Adrenal gland (tissue), 12 donors: ENCODE data around the gene CAPN11. TPM values are rescaled to one million over a fixed set of nuclear protein-coding genes. Genes with fewer than 3 reads are reported as not detected.
A peak's percentile ranks its signal among the peaks of the same experiment; 100 is the strongest.

Experiments
- DNase-seq, 7 donors: peaks; one replicate each; pipeline ENCODE4 v3.0.0-alpha.2; 2019 to 2020
- H3K27ac ChIP-seq, 5 donors: fragments of 200-600 bp; sonication (generic) in 4 of 5; 1 replicate in 3 of 5; 2 replicates in 2 of 5; pipeline versions ENCODE4 v1.5.1 to v1.8.0; 2016 to 2020; ENCODE audit warnings: mild to moderate bottlenecking in 1 of 5
- H3K27me3 ChIP-seq: fragments of 200-600 bp; 2 replicates; pipeline ENCODE4 v1.8.0; 2021
- H3K36me3 ChIP-seq, 2 donors: fragments of 200-600 bp; replicated peaks in 1 of 2; 1 replicate in 1 of 2; 2 replicates in 1 of 2; pipeline versions ENCODE4 v1.5.1 to v1.8.0; 2018 to 2022
- H3K4me1 ChIP-seq, 2 donors: fragments of 200-600 bp; replicated peaks in 1 of 2; 1 replicate in 1 of 2; 2 replicates in 1 of 2; pipeline versions ENCODE4 v1.5.1 to v1.8.0; 2018 to 2021
- H3K4me3 ChIP-seq, 4 donors: fragments of 200-600 bp; sonication (generic) in 3 of 4; one replicate each; pipeline ENCODE4 v1.5.1; 2016 to 2018
- H3K9me3 ChIP-seq, 3 donors: fragments of 200-600 bp; sonication (generic) in 1 of 3; replicated peaks in 1 of 3; 1 replicate in 2 of 3; 2 replicates in 1 of 3; pipeline versions ENCODE4 v1.5.1 to v1.8.0; 2016 to 2021
- CTCF ChIP-seq, 6 experiments: fragments of 450-650 bp in 4 of 6; fragments of 200-600 bp in 2 of 6; sonication (generic) in 1 of 6; IDR thresholded peaks; 1 replicate in 5 of 6; 2 replicates in 1 of 6; pipeline versions ENCODE4 v1.5.1 to v1.8.0; 2016 to 2021; ENCODE audit warnings: antibody characterized with exemption in 6 of 6, mild to moderate bottlenecking in 2 of 6, moderate library complexity in 1 of 6
- POLR2A ChIP-seq, 2 donors: fragments of 450-650 bp; IDR thresholded peaks; one replicate each; pipeline ENCODE4 v1.6.1; 2017; ENCODE audit warnings: antibody characterized with exemption in 2 of 2, mild to moderate bottlenecking in 2 of 2, moderate library complexity in 1 of 2
- WGBS, 4 donors: extraction: QIAGEN DNeasy Blood & Tissue Kit in 2 of 4; methylation state at CpG; one replicate each; pipeline versions ENCODE4 v1.1.5 to v1.1.7; 2013 to 2017; 5-methylcytosine and 5-hydroxymethylcytosine counted together
- intact Hi-C, 2 donors: fragments of 100-400 bp; cut with DNase I; formaldehyde crosslinking; loops; one replicate each; pipeline versions ENCODE4 v1.14.1 to v1.15.0; 2022 to 2023
- polyA plus RNA-seq, 3 donors: library from polyadenylated mRNA; stranded (reverse); fragments of 200-250 nt in 2 of 3; fragments of 350-450 nt in 1 of 3; fragmentation: Illumina TruSeq in 1 of 3; extraction: RNeasy Lipid Tissue Mini Kit (QIAGEN cat#74804) in 1 of 3; gene quantifications; one replicate each; pipeline ENCODE4 v1.2.3, GENCODE V29; 2013 to 2014
- total RNA-seq, 9 donors: library from RNA; depleted of rRNA in 4 of 9; stranded (reverse); fragments of >200 nt in 4 of 9; fragments of 120-200 nt in 1 of 9; fragmentation: NEBNext Ultra II Directional in 1 of 9; extraction: Animal tissue kit (Norgen Biotek cat#: 25700) in 1 of 9; gene quantifications; one replicate each; pipeline versions ENCODE4 v1.1.0 to v1.2.4, GENCODE V29; 2013 to 2023
- donor health status: healthy with polysubstance abuse.
- donor health status: Bipolar disorder and iron deficiency.
- donor health status: DM: yes; HTN: yes; CAD: no.
- donor health status: DM: no; HTN: no; CAD: no.
- donor health status: DM: no; HTN: no; CAD: no.
- donor health status: DM: yes; HTN: yes; CAD: no.

Gene CAPN11
- total and polyA plus RNA-seq, 12 donors = 0.14 to 2.4 (median 0.98) TPM; not detected in 2

DNA sequence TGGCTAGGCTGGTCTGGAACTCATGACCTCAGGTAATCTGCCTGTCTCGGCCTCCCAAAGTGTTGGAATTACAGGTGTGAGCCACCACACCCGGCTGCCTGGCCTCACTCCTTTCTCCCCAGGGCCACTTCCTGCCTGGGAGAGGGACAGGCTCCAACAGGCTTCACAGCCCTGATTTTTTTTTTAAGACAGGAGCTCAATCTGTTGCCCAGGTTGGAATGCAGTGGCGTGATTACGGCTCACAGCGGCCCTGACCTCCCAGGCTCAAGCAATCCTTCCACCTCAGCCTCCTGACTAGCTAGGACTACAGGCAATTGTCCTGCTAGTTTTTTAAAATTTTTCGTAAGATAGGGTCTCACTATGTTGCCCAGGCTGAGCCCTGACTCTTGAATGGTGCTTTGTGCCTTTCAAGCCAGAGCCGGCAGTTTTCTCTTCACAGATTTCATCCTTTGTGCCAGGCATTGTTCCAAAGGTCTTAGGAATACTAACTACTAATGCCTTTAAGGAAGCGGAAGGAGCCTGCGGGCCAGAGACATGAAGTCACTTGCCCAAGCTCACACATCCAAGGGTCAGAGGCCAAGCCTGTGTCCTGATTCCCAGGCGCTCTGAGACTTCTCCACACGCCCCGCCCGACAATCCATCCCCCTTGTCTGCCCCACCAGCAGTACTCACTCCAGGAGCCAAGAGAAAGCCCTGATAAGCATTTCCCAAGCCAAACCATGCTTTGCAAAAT, 19.2 kb downstream of the CAPN11 start:
- peaks cover 0 to 13% of the 10 kb centered on the region in 2 donors for H3K4me1 ChIP-seq
- no peaks in the 10 kb centered on the region for H3K36me3 ChIP-seq
- no peak for TF ChIP-seq CTCF (IDR thresholded peaks at IDR 0.05)
- TF ChIP-seq POLR2A (IDR thresholded peaks at IDR 0.05) = no peak
- H3K27me3 ChIP-seq = no peaks in the 10 kb centered on the region
- no peaks in the 10 kb centered on the region for H3K9me3 ChIP-seq
- DNase-seq = peak in 6 of 7 donors; percentile 58 to 86 (median 69)
- WGBS, 4 donors = 76 to 84% (median 80%) methylated on average over 12 to 13 of the region's 13 CpGs
- H3K27ac ChIP-seq = peak overlapping the region in 2 of 5 donors; percentile 32 to 53
- intact Hi-C loops = loop anchor here in 1 of 2 donors (5.0 to 10.0 kb wide), 2 partner anchors 39 to 157 kb away; partner anchors contain the start of gene MYMX
- H3K4me3 ChIP-seq = no peak overlapping the region

GRCh38 chr6:44178424-44179071, 19.9 kb downstream of the CAPN11 start:
- no peak overlapping the region for H3K4me3 ChIP-seq
- DNase-seq = no peak
- TF ChIP-seq POLR2A (IDR thresholded peaks at IDR 0.05) = no peak
- TF ChIP-seq CTCF (IDR thresholded peaks at IDR 0.05) = no peak
- 81 to 88% (median 86%) methylated on average over 8 to 9 of the region's 9 CpGs for WGBS, 4 donors
- intact Hi-C loops = loop anchor here in 1 of 2 donors (5.0 to 10.0 kb wide), 2 partner anchors 39 to 156 kb away; partner anchors contain the start of gene MYMX
- H3K27ac ChIP-seq = peak overlapping the region in 2 of 5 donors; percentile 32 to 58
- no peaks in the 10 kb centered on the region for H3K36me3 ChIP-seq
- H3K27me3 ChIP-seq = no peaks in the 10 kb centered on the region
- H3K9me3 ChIP-seq = no peaks in the 10 kb centered on the region
- H3K4me1 ChIP-seq = peaks cover 0 to 9% of the 10 kb centered on the region in 2 donors

DNA sequence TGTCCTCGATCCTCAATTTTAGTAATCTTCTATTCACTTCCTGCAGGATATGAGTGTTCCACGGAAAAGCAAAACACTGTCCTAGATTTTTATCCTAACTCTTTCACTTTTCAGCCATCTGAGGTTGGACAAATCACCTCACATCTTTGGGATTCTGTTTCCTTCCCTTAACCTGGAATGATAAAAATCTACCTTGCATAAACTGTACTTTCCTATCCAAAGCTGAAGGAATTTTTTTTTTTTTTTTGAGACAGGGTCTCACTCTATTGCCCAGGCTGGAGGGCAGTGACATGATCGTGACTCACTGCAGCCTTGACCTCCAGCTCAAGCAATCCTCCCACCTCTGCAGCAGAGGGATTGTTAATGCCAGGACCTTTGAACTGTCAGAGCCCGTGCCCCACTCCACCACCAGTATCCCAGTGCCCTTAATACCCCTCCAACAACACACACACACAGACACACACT, 20.5 kb downstream of the CAPN11 start:
- 27 to 46% (median 31%) methylated on average over 4 of the region's 4 CpGs for WGBS, 4 donors

More for the DNA sequence above, 20.5 kb downstream of the CAPN11 start:
- H3K27ac ChIP-seq = peak overlapping the region in 1 of 5 donors; percentile 58
- TF ChIP-seq CTCF (IDR thresholded peaks at IDR 0.05) = no peak
- no peak for TF ChIP-seq POLR2A (IDR thresholded peaks at IDR 0.05)
- H3K4me1 ChIP-seq = peaks cover 0 to 9% of the 10 kb centered on the region in 2 donors
- no peak overlapping the region for H3K4me3 ChIP-seq
- intact Hi-C loops = loop anchor here in 1 of 2 donors (5.0 to 10.0 kb wide), 2 partner anchors 38 to 156 kb away; partner anchors contain the start of gene MYMX
- H3K9me3 ChIP-seq = no peaks in the 10 kb centered on the region
- DNase-seq = peak in 1 of 7 donors; percentile 26
- no peaks in the 10 kb centered on the region for H3K27me3 ChIP-seq
- no peaks in the 10 kb centered on the region for H3K36me3 ChIP-seq
